Fibroblast of mammary gland (primary cell): Measurements from ENCODE around the gene UBE2D1.
"Not testable (repeated sequence)": the region's sequence is repeated elsewhere in the genome, so short reads cannot be mapped to it uniquely, and the experiment has no call there.

ENCODE experiments used
- DNase-seq: peaks from one replicate; pipeline ENCODE4 v3.0.0-alpha.2; 2010; ENCODE audit warnings: low read depth
- H3K4me3 ChIP-seq: 2 replicates; pipeline ENCODE4 v1.5.1; 2011; ENCODE audit warnings: low read depth, mild to moderate bottlenecking, low read length, moderate library complexity; ENCODE audit not compliant: control insufficient read depth
- TF ChIP-seq, protein P1 (sequence below): conservative IDR thresholded peaks from 2 replicates; pipeline ENCODE4 v1.5.1; 2011; ENCODE audit warnings: low read depth, low read length, inconsistent platforms; ENCODE audit not compliant: control insufficient read depth, insufficient read depth

UBE2D1 gene

DNA sequence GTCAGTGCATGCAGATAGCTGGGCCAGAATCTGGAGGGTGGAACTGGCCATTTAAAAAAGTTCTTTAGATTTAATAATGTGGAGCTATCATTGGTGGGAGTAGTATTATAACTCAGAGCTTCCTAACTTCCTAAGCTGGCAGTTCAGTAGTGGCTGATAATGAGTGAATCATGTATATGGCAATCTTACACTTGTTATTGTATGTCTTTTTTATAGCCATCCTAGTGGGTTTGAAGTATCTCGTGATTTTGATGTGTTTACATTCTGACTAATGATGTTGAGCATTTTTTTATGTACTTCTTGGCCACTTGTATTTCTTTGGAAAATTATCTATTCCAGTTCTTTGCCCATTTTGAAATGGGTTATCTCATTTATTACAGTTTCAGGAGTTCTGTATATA is 65.8 kb downstream of the UBE2D1 start:
- DNase-seq: peak; percentile 65
- TF ChIP-seq, protein P1, sequence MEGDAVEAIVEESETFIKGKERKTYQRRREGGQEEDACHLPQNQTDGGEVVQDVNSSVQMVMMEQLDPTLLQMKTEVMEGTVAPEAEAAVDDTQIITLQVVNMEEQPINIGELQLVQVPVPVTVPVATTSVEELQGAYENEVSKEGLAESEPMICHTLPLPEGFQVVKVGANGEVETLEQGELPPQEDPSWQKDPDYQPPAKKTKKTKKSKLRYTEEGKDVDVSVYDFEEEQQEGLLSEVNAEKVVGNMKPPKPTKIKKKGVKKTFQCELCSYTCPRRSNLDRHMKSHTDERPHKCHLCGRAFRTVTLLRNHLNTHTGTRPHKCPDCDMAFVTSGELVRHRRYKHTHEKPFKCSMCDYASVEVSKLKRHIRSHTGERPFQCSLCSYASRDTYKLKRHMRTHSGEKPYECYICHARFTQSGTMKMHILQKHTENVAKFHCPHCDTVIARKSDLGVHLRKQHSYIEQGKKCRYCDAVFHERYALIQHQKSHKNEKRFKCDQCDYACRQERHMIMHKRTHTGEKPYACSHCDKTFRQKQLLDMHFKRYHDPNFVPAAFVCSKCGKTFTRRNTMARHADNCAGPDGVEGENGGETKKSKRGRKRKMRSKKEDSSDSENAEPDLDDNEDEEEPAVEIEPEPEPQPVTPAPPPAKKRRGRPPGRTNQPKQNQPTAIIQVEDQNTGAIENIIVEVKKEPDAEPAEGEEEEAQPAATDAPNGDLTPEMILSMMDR: no peak
- H3K4me3 ChIP-seq: no peak overlapping the region

DNA sequence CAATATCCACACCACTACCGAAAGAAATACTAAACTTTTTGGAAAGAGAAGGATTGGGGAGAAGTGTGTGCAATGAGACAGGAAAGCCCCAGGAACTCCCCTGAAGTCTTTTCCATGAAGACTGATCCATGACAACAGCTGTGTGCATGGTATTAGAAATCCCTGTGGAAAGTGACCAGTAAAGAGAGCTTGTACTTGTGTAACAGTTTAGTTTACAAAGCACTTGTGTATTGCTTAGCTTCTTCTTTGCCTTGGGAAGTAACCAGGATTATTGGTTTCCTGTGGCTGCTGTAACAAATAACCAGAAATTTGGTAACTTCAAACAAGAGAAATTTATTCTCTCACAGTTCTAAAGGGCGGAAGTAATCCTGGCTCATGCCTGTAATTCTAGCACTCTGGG is 69.2 kb downstream of the UBE2D1 start:
- DNase-seq: no peak
- TF ChIP-seq, protein P1: no peak
- H3K4me3 ChIP-seq: no peak overlapping the region

GRCh38 chr10:58409956-58410610 is 75.3 kb downstream of the UBE2D1 start:
- no peak for DNase-seq
- TF ChIP-seq, protein P1: no peak
- H3K4me3 ChIP-seq: no peak overlapping the region

DNA sequence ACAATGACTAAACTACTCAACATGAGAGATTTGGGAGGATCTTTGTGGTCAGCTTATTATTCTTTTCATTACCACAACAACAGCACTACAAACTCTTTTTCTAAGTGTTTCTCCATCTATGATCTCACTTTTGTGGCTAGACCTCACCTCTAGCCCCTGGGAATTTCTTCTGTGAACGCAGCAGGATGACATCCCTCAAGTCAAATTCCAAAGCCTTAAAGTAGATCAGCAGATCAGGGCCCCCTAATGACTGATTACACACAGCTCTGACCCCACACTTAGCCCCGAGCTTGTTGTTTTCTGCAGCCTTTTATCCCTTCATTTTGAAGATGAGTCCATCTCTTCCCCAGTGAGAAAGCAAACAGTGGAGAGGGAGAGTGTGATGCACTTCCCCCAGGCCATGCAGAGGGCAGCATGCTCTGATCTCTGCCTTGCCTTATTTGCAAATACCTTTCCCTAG is 77.7 kb downstream of the UBE2D1 start:
- H3K4me3 ChIP-seq: no peak overlapping the region
- TF ChIP-seq, protein P1: peak; percentile 25
- peak; percentile 91 for DNase-seq

- no peak overlapping the region for H3K4me3 ChIP-seq
- TF ChIP-seq, protein P1: peak; percentile 57
- peak; percentile 86 for DNase-seq
These were observed 79.7 kb downstream of the UBE2D1 start for GRCh38 chr10:58414270-58415041.

GRCh38 chr10:58415757-58416156 is 81.0 kb downstream of the UBE2D1 start:
- no peak overlapping the region for H3K4me3 ChIP-seq
- TF ChIP-seq, protein P1: no peak

DNA sequence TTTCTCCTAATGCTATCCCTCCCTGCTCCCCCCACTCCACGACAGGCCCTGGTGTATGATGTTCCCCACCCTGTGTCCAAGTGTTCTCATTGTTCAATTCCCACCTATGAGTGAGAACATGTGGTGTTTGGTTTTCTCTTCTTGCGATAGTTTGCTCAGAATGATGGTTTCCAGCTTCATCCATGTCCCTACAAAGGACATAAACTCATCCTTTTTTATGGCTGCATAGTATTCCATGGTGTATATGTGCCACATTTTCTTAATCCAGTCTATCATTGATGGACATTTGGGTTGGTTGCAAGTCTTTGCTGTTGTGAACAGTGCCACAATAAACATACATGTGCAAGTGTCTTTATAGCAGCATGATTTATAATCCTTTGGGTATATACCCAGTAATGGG is 83.1 kb downstream of the UBE2D1 start:
- not testable (repeated sequence) for DNase-seq, H3K4me3 ChIP-seq

More at GRCh38 chr10:58415757-58416156, 81.0 kb downstream of the UBE2D1 start:
- DNase-seq: no peak
